GM18502 (cell line): ENCODE data around the gene TMEM179.

Experiments
- ATAC-seq: cut with Tn5 transposase; IDR thresholded peaks from one replicate; pipeline ENCODE4 v1.9.1; 2021; ENCODE audit warnings: mild to moderate bottlenecking; ENCODE audit not compliant: unreplicated experiment, poor library complexity

Gene TMEM179

DNA sequence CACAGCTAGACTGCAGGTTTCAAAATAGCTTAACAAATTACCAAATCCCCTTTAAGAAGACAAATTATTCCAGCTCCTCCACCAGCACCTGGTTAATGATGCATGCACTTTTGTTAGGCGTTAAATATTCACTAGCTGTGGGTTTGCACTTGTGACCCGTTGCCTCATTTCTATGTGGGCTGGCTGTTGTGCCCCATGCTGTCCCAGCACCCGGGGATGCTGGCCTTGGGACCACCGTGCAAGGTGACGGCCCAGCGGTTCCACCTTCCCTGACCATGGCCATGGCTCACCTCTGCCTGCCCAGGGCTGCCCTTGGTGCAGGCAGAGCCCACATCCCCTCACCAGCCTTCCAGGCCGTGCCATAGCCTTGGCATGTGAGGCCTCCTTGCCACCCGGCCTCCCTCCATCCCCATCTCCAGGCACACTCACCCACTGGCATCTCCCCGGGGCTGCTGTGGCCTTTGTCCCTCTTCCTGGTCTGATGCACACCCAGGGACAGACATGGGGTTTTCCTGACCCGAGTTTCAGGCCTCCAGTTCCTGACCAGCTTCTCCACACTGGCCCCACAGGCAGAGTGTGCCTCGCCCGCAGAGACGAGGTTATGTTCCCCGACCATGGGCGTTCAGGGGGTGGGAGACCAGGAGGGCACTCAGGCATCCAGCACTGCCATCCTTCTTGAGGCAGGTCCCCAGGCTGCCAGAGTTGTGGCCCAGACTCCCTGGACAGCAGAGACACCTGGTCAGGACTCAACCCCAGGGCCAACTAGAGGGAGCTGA, 45.4 kb downstream of the TMEM179 start:
- ATAC-seq: no peak

DNA sequence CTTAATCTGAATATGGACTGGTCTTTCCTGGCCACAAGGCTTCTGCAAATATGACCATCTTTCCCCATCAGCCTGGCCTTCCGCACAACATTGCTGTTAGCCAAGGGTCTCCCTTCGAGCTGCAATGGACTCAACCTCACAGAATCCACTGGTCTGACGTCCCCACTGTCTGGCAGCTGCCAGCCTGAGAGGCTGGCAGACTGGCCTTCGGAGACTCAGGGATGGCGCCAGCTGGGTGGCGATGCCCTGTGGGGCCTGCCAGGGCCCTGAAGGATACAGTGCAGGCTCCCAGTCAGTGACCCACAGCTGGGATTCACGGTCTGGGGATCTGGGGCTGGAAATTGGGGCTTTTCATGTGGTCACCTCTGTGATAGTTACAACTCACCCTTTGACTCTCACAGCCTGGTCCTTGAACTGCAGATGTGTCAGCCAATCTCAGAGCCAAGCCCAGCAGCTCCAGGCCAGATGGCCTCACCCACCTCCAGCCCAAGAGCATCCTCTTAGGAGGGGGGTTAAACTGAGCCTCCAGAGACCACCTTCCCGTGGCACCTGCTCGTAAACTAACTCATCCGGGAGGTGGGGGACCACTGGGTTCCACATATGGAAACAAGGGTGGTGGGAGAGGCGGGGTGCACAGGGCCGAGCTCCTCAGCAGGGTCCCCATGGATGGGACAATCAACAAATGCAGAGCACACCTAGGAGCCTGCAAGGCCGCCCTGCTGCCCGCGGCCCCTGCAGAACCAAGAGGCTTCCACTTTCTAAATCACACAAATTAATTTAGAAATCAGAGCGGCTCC, 46.1 kb downstream of the TMEM179 start:
- ATAC-seq: no peak

DNA sequence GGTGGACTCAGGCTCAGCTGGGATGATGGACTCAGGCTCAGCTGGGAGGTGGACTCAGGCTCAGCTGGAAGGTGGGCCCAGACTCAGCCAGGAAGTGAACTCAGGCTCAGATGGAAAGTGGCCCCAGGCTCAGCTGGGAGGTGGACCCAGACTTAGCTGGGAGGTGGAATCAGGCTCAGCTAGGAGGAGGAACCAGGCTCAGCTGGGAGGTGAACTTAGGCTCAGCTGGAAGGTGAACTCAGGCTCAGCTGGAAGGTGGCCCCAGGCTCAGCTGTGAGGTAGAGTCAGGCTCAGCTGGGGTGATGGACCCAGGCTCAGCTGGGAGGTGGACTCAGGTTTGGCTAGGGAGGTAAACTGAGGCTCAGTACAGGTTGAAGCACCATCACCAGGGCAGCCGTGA, 46.8 kb downstream of the TMEM179 start:
- no peak for ATAC-seq

DNA sequence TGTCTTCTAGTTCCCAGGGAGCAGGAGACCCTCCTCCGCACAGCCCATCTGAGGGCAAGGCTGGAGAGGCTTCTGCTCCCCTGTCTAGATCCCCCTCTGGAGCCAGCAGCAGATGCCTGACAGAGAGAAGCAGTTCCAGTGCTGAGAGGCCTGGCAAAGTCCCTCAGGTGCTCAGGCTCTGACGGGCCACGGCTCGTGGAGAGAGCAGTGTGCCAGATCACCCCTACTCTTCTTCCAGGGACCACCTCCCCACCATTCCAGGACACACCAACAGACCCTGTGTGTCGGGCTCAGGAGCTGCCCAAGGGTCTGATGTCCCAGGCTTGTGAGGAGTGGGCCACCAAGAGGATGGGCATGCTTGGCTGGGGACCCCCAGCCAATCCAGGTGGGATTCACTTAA, 47.5 kb downstream of the TMEM179 start:
- ATAC-seq: no peak

DNA sequence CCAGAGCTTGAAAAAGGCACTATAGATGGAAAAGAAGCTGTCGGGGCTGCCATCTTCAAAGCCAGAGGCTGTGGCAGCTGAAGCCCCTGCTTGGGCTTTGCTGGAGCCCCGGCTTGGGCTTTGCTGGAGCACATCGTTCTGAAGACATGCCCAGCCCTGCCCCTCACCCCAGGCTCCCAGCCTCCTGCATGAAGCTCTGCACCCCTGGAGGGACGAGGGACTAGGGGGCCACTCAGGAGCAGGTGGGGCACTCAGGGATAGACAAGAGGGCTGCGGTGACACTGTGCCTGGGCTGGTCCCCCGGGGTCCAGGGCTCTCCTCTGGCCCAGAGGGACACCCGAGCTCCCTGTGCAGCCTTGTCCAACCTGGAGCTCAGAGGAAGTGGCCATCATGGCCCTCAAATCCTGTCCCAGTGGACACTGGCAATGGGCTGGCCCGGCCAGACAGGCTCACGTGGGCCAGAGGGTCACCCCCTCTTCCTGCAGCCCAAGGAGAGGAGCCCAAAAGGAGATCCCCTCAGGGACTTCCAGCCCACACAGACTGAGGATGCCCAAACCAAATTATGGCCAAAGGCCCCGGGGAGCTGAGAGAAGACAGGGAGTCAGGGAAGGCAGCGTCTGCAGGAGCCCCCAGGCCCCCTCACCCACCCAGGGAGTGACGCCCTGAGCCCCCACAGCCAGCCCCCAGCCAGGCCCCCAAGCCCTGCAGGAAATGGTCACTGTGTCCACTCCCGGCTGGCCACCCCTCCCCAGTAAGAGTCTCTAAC, 48.1 kb downstream of the TMEM179 start:
- no peak for ATAC-seq

DNA sequence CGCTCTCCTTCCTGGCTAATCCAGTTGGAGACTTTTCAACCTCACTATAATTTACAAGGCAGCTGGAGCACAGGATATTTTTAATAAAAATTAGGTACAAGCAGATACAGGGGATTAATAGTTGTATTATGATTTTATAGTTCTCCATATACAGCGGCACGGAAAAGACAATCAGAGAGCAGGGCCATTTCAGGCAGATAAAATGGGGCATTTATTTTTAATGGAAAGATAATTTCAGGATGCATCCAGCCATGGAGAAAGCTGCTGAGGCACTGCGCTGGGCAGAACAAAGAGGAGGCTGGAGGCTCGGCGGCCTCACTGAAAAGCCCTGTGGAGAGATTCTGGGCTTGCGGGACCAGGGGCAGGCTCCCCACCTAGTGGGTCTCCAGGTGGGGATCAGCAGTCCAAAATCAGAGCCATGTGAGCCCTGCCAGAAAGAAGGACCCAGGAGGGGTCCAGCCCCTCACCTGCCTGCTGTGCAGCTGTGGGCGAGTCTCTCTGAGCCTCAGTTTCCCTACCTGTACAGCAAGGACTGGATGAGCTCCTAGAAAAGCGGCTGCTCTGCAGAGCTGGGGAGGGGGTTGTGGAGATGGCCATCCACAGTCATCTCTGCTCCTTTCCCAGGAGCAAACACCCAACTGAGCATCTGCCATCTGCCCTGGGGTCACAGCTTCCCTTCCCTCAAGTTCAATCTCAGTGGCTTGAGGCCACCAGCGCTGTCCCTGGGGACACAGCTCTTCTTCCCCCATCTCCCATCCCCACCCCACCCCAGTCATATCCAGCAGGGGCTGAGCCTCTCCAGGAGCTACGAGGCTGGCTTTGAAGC, 48.9 kb downstream of the TMEM179 start:
- ATAC-seq: no peak

DNA sequence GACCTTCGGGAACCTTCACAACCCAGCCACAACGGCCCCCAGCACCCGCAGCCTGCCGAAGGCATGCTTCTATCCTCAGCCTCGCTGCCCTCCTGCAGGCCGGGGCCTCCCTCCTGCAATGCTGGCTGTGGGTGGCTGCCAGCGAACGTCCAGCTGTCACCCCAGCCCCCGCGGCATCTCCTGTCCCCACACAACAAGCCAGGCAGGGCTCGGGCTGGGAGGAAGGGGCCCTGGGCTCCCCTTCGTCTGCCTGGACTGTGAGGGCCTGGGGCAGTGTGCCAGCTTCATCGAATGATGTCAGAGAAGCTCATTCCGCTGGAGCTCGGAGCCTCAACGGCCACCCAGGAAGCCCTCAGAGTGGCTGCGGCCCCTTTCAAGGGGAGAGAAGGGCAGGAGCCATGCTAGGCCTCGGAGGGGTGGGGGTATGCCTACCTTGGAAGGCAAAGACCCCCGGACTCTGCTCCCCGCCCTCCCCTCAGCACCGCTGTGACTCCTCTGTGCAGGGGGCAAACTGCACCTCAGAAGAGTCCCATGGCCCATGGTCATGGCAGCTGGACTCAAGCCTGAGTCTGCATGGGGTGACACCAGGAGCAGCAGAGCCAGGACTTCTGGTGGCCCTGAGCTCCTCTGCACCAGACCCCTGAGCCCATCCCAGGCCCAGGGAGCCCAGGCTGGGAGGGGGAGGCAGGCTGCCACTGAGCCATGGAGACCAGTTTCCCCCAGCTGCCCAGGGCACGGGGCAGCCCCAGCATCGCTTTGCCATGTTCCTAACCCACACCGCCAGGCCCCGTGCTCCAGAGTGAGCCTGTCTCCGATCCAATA, 49.8 kb downstream of the TMEM179 start:
- no peak for ATAC-seq

DNA sequence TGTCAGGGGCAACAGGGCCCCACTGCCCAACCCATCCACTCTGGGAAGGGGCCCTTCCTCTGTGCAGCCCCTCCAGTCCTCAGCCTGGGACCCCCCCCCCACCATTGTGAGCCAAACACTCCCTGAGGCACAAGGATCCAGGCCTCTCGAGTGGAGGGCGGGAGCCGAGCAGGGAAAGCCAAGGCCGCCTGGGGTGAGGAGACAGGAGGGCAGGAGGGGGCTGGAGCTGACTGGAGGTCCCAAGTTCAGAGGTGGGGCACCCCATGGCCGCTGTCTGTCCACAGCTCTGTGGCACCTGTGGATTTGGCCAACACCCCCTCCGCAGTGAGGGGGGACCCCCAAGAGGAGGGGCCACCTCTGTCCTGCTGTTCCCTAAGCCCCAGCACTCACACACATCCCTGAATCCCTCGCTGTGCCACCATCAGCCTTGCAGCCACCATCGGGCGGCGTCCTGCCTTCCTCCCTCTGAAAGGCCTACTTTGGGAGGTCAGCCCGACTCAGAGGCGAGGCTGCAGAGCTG, 50.4 kb downstream of the TMEM179 start:
- ATAC-seq: no peak

DNA sequence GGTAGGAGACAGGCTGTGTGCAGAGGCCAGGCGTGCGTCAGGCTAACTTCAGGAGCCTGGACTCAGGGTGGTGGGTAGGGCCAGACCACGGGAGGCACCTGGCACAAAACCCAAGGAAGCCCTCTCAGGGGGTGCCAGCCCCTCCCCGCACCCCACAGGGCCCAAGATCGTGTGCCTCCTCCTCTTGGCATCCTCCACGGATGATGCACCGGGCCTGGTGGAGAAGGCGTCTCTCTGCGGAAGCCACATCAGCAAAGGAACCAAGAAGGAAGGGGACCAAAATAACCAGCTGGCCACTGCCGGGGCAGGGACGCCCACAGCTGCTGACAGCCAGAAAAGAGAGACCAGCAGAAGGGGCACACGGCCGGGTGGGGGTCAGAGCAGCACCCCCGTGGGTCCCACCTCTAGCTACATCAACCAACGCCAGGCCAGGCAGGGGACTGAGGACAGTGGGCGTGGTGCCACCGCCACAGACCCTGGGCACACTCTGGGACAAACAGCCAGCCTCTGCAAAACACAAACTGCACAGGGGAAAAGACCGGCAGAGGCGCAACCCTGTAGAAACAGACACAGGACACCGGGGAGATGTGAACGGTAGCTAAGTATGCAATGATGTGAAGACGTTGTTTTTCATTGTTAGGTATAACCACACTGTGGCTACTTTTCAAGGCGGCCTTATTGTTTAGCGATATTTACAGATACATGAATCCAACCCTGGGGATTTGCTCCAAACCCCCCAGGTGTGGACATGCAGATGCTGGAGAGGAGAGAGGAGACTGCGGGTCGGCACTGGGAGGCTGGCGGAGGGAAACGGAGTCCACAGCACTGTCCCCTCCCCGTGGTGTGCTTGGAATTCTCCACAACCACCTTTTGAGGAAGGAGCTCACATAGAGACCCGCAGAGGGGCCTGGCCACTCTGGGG, 51.1 kb downstream of the TMEM179 start:
- ATAC-seq: no peak

DNA sequence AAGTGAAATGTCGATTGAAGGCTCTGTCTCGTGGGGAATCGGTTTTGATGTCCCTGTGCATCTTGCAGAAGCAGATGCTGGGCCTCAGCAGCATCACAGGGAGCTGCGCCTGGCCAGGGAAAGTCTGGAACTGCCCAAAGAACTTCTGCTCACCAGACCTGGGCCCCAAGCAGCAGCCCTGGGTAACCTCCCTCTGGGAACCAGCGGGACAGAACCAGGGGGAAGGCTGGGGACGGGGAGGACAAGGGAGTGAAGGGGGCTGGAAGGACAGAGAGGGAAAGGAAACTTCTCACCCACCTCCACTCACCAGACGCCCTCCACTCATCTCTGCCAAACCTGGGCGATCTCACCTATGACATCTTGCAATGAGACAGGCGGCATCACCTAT, 51.8 kb downstream of the TMEM179 start:
- no peak for ATAC-seq

DNA sequence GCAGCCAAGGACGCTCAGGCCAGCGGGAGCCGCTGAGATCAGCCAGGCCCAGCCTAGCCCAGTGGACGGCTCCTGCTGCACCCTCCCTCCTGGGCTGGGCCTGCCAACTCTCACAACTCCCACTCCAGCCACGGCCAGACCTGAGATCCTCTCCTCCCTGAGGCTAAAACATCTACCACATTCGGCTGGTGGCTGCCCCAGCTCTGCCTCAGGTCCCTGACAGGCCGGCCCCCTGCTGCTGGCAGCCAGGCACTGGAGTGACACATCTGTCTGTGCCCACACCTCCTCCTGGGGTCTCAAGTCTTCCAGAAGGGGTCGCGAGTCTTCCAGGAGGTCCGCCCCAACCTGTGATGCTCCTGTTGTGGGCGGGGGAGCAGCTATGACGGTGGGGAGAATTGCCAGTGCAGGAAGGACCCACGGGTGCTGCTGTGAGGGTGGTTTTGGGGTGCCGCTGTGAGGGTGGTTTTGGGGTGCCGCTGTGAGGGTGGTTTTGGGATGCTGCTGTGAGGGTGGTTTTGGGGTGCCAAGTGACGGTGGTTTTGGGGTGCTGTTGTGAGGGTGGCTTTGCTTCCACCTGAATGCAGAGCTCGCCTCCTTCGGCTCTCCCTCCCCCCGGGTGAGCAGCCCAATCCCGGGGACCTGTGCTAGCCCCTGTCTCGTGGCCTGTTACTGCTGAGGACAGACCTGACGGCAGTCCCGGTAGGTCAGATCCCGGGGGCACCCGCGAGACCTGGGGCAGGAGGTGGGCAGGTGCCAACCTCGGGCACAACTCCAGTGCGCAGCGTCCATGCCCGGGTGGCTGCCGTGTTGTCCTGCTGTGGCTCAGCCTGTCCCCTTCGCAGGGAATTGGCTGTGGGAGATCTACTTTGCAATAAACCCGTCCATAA, 52.5 kb downstream of the TMEM179 start:
- ATAC-seq: no peak

DNA sequence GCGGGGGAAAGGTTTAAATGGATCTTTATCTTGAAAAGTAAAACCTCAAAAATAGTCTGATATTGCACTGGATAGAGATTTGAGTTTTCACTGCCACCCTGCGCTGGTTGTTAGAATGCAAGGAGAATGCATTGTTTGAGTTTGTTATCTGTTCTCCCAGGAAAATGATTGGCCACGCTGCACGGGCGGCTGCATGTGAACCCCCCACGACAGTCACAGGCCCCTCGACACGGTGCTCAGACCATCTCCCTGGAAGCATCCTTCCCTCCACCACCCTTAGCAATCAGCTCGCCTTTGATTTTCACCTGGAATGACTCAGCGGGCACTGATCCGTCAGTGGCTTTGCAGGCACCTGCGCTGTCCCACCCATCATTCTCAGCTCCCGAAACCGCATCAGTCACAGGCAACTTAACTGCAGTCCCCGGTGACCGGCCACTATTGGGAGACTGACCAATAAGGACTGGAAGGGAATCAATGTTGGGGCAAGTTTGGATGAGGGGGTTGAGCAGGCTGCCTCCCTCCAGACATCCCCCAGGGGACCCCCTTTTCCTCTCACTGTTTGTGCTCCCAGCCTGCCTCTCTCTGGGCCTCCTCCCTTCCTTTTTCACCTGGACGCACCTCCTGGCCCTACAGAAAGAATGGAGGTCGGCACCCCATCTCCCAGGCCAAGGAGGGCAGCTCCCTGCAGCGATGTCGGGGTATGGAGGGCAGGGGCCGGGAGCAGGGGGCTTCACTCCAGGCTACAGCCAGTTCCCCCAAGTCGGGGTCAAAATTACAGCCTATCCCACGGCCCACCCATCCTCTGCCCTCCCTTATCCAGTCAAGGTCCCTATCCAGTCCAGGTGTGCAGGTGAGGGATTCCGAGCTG, 53.5 kb downstream of the TMEM179 start:
- no peak for ATAC-seq

DNA sequence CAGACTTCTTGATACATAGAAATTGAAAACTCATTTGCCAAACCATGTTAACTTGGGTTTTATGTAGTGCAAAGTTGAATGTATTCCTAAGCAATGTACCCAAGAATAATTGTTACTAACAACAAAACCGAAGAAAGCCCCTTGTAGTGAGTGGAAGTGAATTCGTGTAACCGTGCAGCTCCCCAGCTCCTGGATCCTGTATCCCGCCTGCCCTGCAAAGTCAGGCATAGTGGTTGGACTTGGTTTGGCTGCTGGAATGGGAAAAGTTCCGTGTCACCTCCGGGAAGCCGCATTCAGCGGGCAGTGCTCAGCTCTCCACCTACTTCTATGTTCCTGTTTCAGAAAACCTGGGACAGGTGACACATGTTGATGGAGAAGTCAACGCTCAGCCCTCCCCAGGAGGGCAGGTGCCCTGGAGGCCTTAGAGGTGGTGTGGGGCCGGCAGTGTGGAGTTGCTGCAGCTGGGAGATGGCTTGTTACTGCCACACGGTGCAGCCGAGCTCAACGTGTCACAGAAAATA, 54.2 kb downstream of the TMEM179 start:
- no peak for ATAC-seq

DNA sequence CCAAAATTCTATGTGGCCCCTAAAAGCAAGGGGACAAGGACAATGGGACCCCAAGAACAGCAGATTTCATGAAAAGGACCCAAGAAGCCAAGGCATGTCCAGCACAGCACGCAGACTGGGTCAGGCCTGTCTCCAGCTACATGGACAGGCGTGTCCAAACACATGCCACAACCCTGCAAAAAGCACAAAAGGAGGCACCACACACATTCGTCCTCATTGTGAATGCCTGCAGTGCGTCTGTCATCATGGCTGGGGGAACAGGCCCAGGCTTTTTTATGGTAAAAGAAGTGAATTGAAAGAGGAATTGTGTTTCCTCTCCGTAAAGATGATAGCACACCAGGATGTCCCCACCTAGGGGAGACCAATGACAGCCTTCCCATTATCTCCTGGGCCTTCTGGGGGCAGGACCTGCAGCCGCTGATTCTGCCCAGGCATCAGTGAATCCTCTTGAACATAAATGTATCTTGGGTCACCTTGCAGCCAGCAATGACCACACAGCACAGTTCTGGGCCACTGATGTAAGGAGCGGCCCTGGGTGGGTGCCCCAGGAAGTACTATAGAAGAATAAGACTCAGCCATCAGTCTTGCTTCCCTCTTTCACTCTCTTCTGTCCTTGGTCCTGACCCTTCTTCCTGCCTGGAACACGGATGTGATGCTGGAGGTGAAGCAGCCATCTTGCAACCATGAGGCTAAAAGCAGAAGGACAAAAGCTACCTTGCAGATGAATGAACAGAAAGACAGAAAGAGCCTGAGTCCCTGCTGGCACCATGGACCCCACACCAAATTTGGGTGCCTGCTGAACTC, 54.8 kb downstream of the TMEM179 start:
- no peak for ATAC-seq

DNA sequence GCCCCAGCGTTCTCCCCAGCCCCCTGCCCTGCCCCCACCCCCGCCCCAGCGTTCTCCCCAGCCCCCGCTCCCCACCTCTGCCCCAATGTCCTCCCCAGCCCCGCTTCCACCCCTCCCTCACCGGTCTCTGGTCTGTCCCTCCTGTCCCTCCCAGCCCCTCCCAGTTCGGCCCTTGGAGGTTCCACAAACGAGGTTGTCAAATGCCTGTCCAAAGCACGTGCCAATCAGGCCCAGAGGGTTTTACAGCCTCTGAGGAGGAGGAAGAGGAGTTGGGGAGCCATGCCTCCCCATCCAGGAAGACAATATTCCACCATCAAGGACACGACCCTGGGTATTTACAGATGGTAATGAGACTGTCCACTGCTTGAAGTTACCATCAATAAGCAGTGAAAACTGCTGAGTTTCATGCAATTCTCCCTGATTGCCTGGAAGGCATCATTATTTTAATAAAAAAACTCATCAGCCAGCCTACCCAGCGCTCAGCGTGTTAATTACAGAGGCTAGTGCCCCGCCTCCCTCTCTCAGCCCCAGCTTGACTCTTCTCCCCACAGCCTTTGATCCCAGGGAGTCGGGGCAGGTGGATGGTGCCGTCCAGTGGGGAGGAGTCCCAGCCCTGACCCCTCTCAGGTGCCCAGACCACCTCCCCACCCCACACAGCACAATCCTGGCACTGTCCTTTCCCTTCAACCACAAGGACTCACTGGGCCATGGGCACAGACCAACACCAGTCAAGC, 55.6 kb downstream of the TMEM179 start:
- no peak for ATAC-seq
